BJ (cell line): ENCODE data around the gene RBM47. TPM values are rescaled to one million over a fixed set of nuclear protein-coding genes. Genes with fewer than 3 reads are reported as not detected.
"Not testable (repeated sequence)": the region's sequence is repeated elsewhere in the genome, so short reads cannot be mapped to it uniquely, and the experiment has no call there.

Source experiments
- CTCF ChIA-PET: fragments of 350-600 bp; formaldehyde crosslinking; extraction: SDS; loops from one replicate; lab custom pipeline; 2021; ENCODE audit warnings: antibody characterized with exemption, inconsistent platforms; lab: Yijun Ruan, JAX
- POLR2A ChIA-PET: fragments of 300-600 bp; sonication (Branson Sonifier 250); formaldehyde crosslinking; extraction: SDS; loops from one replicate; lab custom pipeline; 2021; ENCODE audit warnings: antibody characterized with exemption; lab: Charles Lee
- DNase-seq: peaks from one replicate; pipeline ENCODE4 v3.0.0-alpha.2; 2011; ENCODE audit warnings: low read depth
- H3K27me3 ChIP-seq: 2 replicates; pipeline ENCODE4 v1.6.0; 2011; ENCODE audit warnings: low read length; ENCODE audit not compliant: control insufficient read depth, insufficient read depth
- H3K36me3 ChIP-seq: 2 replicates; pipeline ENCODE4 v1.5.1; 2011; ENCODE audit warnings: low read length; ENCODE audit not compliant: control insufficient read depth, insufficient read depth
- H3K4me3 ChIP-seq: 2 replicates; pipeline ENCODE4 v1.5.1; 2011; ENCODE audit warnings: low read depth, mild to moderate bottlenecking, control low read depth, low read length
- polyA plus RNA-seq: library from polyadenylated mRNA; depleted of rRNA; stranded (reverse); fragments of >200 nt; gene quantifications from 2 replicates; pipeline ENCODE4 v1.2.3, GENCODE V29; 2011
- TF ChIP-seq, protein P1 (sequence below): IDR thresholded peaks from 2 replicates; pipeline ENCODE4 v1.5.1; 2011; ENCODE audit warnings: low read depth, mild to moderate bottlenecking, control low read depth, inconsistent platforms, low read length, moderate library complexity; ENCODE audit not compliant: insufficient read depth

Gene RBM47
- polyA plus RNA-seq, 1 experiment, result 0.52 TPM

DNA sequence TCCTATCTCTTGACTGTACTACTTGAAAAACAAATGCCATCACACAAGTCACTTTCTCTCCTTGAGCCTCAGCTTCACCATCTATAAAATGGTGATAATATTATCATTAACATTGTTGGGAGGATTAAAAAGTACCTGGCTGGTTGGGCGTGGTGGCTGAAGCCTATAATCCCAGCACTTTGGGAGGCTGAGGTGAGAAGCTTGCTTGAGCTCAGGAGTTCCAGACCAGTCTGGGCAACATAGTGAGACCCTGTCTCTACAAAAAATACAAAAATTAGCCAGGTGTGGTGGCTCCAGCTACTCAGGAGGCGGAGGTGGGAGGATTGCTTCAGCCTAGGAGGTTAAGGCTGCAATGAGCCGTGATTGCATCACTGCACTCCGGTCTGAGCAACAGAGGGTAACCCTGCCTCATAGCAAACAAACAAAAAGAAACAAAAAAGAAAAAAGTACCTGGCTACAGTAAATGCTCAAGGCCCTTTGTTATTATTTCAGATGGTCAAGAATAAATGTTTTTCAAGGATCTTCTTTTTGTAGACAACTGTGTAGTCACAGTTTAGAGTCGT, 174.2 kb downstream of the RBM47 start:
- H3K4me3 ChIP-seq, result no peak overlapping the region
- POLR2A ChIA-PET, result no interaction called here
- H3K27me3 ChIP-seq, result no peaks in the 10 kb centered on the region
- TF ChIP-seq, protein P1, sequence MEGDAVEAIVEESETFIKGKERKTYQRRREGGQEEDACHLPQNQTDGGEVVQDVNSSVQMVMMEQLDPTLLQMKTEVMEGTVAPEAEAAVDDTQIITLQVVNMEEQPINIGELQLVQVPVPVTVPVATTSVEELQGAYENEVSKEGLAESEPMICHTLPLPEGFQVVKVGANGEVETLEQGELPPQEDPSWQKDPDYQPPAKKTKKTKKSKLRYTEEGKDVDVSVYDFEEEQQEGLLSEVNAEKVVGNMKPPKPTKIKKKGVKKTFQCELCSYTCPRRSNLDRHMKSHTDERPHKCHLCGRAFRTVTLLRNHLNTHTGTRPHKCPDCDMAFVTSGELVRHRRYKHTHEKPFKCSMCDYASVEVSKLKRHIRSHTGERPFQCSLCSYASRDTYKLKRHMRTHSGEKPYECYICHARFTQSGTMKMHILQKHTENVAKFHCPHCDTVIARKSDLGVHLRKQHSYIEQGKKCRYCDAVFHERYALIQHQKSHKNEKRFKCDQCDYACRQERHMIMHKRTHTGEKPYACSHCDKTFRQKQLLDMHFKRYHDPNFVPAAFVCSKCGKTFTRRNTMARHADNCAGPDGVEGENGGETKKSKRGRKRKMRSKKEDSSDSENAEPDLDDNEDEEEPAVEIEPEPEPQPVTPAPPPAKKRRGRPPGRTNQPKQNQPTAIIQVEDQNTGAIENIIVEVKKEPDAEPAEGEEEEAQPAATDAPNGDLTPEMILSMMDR, result no peak
- no peak for DNase-seq
- H3K36me3 ChIP-seq, result no peaks in the 10 kb centered on the region
- CTCF ChIA-PET, result no interaction called here

DNA sequence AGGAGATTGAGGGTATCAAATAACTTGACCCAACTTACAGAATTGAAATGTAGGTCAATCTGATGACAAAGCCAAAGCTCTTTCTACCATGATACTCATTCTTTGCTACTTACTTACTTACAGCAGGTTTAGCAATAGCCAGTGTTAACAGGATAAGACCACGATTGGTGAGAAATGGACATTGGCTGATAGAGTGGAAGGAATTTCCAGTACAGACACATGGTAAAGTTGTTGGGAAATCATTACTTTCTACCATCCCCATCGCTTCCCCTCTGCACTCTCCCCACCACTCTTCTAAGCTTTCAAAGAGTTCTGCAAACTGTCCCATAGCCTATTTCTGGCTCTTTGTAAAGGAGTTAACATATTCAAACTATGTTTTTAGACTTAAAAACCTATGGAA, 174.8 kb downstream of the RBM47 start:
- no peak for DNase-seq
- Histone ChIP-seq H3K36me3 (no peaks in the 10 kb centered on the region), H3K27me3 (no peaks in the 10 kb centered on the region), H3K4me3 (no peak overlapping the region)
- ChIA-PET CTCF (no interaction called here), POLR2A (no interaction called here)
- TF ChIP-seq, protein P1, result no peak

DNA sequence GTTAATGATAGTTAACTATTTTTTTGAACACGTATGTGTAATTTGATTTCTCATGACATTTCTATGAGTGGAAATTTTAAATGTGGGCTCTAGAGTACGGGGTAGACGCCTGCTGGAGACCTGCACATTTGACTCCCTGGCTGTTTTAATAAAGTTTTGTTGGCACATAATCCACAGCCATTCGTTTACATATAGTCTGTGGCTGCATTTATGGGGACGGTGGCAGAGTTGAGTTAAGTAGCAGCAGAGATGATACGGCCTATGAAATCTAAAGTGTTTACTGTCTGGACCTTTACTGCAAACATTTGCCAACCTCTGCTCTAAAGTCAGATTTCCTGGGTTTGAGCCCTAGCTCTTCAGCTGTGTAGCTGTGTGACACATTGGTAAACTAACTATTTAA, 175.8 kb downstream of the RBM47 start:
- TF ChIP-seq, protein P1, result no peak
- CTCF ChIA-PET, result no interaction called here

DNA sequence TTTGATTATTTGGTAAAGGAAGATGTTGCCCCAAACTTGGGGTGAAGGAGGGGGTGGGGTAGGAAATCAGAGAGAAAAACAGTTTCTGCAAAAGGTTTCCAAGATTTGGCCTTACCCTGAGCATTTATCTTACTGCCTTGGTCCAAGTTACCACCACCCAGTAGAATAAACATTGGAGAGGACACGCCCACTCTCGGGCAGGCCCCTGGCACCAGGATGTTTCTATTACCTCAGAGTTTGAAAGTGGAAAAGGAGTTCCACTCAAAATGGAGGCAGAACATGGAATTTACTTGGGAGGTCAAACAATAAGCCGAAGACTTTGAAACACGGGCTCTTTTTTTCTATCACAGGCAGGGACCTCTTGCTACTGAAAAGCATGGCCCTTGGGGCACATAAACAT, 180.8 kb downstream of the RBM47 start:
- Histone ChIP-seq H3K4me3 (no peak overlapping the region), H3K36me3 (no peaks in the 10 kb centered on the region), H3K27me3 (no peaks in the 10 kb centered on the region)
- DNase-seq, result no peak
- CTCF ChIA-PET, result no interaction called here
- TF ChIP-seq, protein P1, result no peak
- POLR2A ChIA-PET, result no interaction called here

More for the DNA sequence above, 175.8 kb downstream of the RBM47 start:
- POLR2A ChIA-PET, result no interaction called here
- DNase-seq, result no peak
- H3K36me3 ChIP-seq, result no peaks in the 10 kb centered on the region
- H3K27me3 ChIP-seq, result no peaks in the 10 kb centered on the region
- no peak overlapping the region for H3K4me3 ChIP-seq

DNA sequence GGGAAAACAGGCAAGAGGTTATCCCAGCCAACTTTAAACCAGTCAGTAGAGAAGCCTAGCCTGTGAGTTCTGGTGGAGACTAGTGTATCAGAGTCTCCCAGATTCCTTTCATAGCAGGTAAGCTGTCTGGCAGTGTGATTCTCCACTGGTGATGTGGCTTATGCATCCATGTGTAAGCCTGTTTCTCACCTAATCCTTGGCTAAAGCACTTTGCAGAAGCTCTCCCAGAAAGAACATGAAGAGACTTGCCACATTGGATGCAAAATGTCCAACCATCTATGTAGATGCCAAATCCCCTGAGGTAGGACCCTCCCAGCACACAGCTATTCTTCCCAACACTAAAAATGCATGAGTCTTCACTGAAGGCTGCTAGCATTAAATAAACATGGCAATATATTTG, 182.8 kb downstream of the RBM47 start:
- ChIA-PET POLR2A (no interaction called here), CTCF (interaction anchor here (0.6 kb wide), 1 partner anchor 18 kb away, joined by 3 read pairs; no protein-coding TSS in a partner anchor)
- DNase-seq, result no peak
- Histone ChIP-seq H3K36me3 (no peaks in the 10 kb centered on the region), H3K27me3 (no peaks in the 10 kb centered on the region), H3K4me3 (no peak overlapping the region)
- TF ChIP-seq, protein P1, result no peak

DNA sequence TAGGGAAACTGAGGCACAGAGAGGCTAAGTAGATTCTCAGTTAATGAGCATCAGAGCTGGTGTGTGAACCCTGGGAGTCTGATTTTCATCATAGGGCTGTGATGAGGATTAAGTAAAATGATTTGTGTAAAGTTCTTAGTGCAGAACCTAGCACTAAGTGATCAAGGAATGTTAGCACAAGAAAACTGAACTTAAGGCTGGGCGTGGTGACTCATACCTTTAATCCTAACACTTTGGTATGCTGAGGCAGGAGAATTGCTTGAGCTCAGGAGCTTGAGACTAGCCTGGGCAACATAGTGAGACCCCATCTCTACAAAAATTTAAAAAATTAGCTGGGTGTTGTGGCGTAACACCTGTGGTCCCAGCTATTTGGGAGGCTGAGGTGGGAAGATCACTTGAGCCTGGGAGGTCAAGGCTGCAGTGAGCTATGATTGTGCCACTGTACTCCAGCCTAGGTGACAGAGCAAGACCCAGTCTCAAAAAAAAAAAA, 183.4 kb downstream of the RBM47 start:
- POLR2A ChIA-PET, result not testable (repeated sequence)

More for the DNA sequence above, 183.4 kb downstream of the RBM47 start:
- H3K27me3 ChIP-seq, H3K36me3 ChIP-seq, DNase-seq, H3K4me3 ChIP-seq: not testable (repeated sequence)
- CTCF ChIA-PET, result interaction anchor here (0.6 kb wide), 1 partner anchor 13 kb away, joined by 3 read pairs; no protein-coding TSS in a partner anchor
